Ishikawa (cell line): ENCODE measurements around the gene MCF2L.

Experiments
- CEBPB ChIP-seq: IDR thresholded peaks from 2 replicates; pipeline ENCODE4 v1.6.1; 2012
- CREB1 ChIP-seq: IDR thresholded peaks from 2 replicates; pipeline ENCODE4 v1.6.1; 2012; ENCODE audit warnings: low read depth
- EP300 ChIP-seq: IDR thresholded peaks from 2 replicates; pipeline ENCODE4 v1.6.1; 2012; ENCODE audit warnings: borderline replicate concordance
- FOXM1 ChIP-seq: IDR thresholded peaks from 2 replicates; pipeline ENCODE4 v1.6.1; 2012; ENCODE audit warnings: low read depth, borderline replicate concordance
- NFIC ChIP-seq: IDR thresholded peaks from 2 replicates; pipeline ENCODE4 v1.6.1; 2012
- RAD21 ChIP-seq: IDR thresholded peaks from 2 replicates; pipeline ENCODE4 v1.6.1; 2012; ENCODE audit warnings: low read depth
- TCF12 ChIP-seq: IDR thresholded peaks from 2 replicates; pipeline ENCODE4 v1.6.1; 2012; ENCODE audit warnings: low read depth
- TEAD4 ChIP-seq: IDR thresholded peaks from 2 replicates; pipeline ENCODE4 v1.6.1; 2012
- YY1 ChIP-seq: IDR thresholded peaks from 2 replicates; pipeline ENCODE4 v1.6.1; 2012; ENCODE audit warnings: low read depth
- TF ChIP-seq, protein P1 (sequence below): IDR thresholded peaks from 2 replicates; pipeline ENCODE4 v1.6.1; 2012
- TF ChIP-seq, protein P2 (sequence below): IDR thresholded peaks from 2 replicates; pipeline ENCODE4 v1.6.1; 2012; ENCODE audit warnings: low read depth, mild to moderate bottlenecking
- TF ChIP-seq, protein P3 (sequence below): IDR thresholded peaks from 2 replicates; pipeline ENCODE4 v1.6.1; 2012

DNA sequence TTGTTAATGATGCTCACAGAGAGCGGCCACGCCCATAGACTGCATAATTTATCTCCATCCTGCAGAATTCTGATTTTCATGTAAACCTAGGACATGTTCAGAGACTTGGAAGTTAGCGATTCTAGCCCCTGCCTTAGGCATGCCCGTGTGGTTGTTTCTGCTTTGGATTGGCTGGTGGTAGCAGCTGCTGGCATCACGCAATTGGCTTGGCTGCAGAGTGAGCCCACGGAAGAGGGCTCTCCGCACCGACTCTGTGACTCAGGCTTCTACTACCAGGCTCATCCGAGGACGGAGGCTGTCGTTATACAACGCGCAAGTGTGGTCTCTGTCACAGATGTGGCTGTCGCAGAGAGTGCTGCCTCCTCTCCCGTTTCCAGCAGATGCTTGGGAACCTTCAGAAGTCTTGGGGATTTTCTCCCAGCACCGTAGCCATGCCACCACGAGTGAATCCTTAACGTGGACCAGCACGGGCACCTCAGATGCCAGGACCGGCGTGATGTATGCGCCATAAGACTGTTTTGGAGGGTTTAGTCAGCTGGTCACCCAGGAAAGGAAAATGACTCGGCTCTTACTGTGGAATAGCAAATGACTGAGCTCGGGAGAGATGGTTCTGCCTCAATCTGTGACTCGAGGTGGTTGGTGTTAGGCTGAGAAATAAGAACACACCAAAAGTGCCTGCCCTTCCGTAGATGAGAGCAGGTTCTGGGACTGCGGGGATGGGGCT, 75.5 kb downstream of the MCF2L start:
- TF ChIP-seq, protein P1, sequence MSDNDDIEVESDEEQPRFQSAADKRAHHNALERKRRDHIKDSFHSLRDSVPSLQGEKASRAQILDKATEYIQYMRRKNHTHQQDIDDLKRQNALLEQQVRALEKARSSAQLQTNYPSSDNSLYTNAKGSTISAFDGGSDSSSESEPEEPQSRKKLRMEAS: no peak
- TF ChIP-seq RAD21 (no peak), EP300 (no peak), NFIC (no peak), YY1 (no peak), TEAD4 (no peak), CREB1 (no peak), CEBPB (no peak), TCF12 (no peak), FOXM1 (no peak)
- TF ChIP-seq, protein P2, sequence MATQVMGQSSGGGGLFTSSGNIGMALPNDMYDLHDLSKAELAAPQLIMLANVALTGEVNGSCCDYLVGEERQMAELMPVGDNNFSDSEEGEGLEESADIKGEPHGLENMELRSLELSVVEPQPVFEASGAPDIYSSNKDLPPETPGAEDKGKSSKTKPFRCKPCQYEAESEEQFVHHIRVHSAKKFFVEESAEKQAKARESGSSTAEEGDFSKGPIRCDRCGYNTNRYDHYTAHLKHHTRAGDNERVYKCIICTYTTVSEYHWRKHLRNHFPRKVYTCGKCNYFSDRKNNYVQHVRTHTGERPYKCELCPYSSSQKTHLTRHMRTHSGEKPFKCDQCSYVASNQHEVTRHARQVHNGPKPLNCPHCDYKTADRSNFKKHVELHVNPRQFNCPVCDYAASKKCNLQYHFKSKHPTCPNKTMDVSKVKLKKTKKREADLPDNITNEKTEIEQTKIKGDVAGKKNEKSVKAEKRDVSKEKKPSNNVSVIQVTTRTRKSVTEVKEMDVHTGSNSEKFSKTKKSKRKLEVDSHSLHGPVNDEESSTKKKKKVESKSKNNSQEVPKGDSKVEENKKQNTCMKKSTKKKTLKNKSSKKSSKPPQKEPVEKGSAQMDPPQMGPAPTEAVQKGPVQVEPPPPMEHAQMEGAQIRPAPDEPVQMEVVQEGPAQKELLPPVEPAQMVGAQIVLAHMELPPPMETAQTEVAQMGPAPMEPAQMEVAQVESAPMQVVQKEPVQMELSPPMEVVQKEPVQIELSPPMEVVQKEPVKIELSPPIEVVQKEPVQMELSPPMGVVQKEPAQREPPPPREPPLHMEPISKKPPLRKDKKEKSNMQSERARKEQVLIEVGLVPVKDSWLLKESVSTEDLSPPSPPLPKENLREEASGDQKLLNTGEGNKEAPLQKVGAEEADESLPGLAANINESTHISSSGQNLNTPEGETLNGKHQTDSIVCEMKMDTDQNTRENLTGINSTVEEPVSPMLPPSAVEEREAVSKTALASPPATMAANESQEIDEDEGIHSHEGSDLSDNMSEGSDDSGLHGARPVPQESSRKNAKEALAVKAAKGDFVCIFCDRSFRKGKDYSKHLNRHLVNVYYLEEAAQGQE: no peak
- TF ChIP-seq, protein P3, sequence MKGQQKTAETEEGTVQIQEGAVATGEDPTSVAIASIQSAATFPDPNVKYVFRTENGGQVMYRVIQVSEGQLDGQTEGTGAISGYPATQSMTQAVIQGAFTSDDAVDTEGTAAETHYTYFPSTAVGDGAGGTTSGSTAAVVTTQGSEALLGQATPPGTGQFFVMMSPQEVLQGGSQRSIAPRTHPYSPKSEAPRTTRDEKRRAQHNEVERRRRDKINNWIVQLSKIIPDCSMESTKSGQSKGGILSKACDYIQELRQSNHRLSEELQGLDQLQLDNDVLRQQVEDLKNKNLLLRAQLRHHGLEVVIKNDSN: no peak
